Left ventricle myocardium superior (tissue), 1 donor: ENCODE measurements around the gene WDR83. TPM values are rescaled to one million over a fixed set of nuclear protein-coding genes. Genes with fewer than 3 reads are reported as not detected.
"Not testable (repeated sequence)": the region's sequence is repeated elsewhere in the genome, so short reads cannot be mapped to it uniquely, and the experiment has no call there.

Source experiments
- ATAC-seq: fragments of 200-7000 bp; cut with Tn5 transposase; one replicate; pipeline ENCODE4 v1.9.1; 2020; ENCODE audit warnings: mild to moderate bottlenecking, moderate library complexity
- DNase-seq: peaks from one replicate; pipeline ENCODE4 v3.0.0-alpha.2; 2020
- intact Hi-C: fragments of 100-400 bp; cut with micrococcal nuclease; formaldehyde crosslinking; loops from one replicate; pipeline ENCODE4 v1.11.0; 2022
- total RNA-seq: library from RNA; stranded (reverse); fragmentation: NEBNext Ultra II Directional; extraction: Animal tissue kit (Norgen Biotek cat#: 25700); gene quantifications from one replicate; pipeline ENCODE4 v1.2.1, GENCODE V29; 2021
- donor health status: DM: no; HTN: yes; CAD: no; lungs with severe emphysema.

WDR83 gene
- total RNA-seq, 1 donor from 2014 or later: 8.7 TPM

GRCh38 chr19:12705654-12706331 lies 39.2 kb downstream of the WDR83 start:
- DNase-seq: no peak
- intact Hi-C loops: no loop called here

GRCh38 chr19:12706332-12706718 lies 39.7 kb downstream of the WDR83 start:
- no peak for ATAC-seq
- intact Hi-C loops: no loop called here

More at GRCh38 chr19:12705654-12706331, 39.2 kb downstream of the WDR83 start:
- no peak for ATAC-seq

GRCh38 chr19:12708641-12709040 lies 42.0 kb downstream of the WDR83 start:
- no peak for DNase-seq
- intact Hi-C loops: no loop called here
- no peak for ATAC-seq

More at GRCh38 chr19:12706332-12706718, 39.7 kb downstream of the WDR83 start:
- no peak for DNase-seq

- no peak for ATAC-seq
- no peak for DNase-seq
- intact Hi-C loops: no loop called here
Observed at GRCh38 chr19:12711187-12711586, 44.6 kb downstream of the WDR83 start.

GRCh38 chr19:12712077-12712476 lies 45.5 kb downstream of the WDR83 start:
- DNase-seq, ATAC-seq, intact Hi-C loops: not testable (repeated sequence)

GRCh38 chr19:12713304-12713703 lies 46.7 kb downstream of the WDR83 start:
- DNase-seq, ATAC-seq, intact Hi-C loops: not testable (repeated sequence)

GRCh38 chr19:12715102-12715501 lies 48.5 kb downstream of the WDR83 start:
- no peak for ATAC-seq
- intact Hi-C loops: no loop called here
- DNase-seq: no peak

- ATAC-seq: no peak
- no peak for DNase-seq
- intact Hi-C loops: no loop called here
Observed at GRCh38 chr19:12715929-12716328, 49.3 kb downstream of the WDR83 start.

GRCh38 chr19:12720296-12720695 lies 53.7 kb downstream of the WDR83 start:
- intact Hi-C loops: no loop called here
- no peak for ATAC-seq
- DNase-seq: no peak

GRCh38 chr19:12720851-12721655 lies 54.4 kb downstream of the WDR83 start:
- peak; percentile 59 for DNase-seq
- peak; percentile 32 for ATAC-seq
- intact Hi-C loops: no loop called here

- peak; percentile 74 for DNase-seq
- intact Hi-C loops: no loop called here
- ATAC-seq: peak; percentile 60
Observed at GRCh38 chr19:12721656-12722565, 55.3 kb downstream of the WDR83 start.

GRCh38 chr19:12722566-12723380 lies 56.2 kb downstream of the WDR83 start:
- ATAC-seq: peak; percentile 92
- intact Hi-C loops: no loop called here
- DNase-seq: peak; percentile 97

- DNase-seq (no peak), ATAC-seq (no peak)
- intact Hi-C loops: no loop called here
Observed at GRCh38 chr19:12723381-12723640, 56.7 kb downstream of the WDR83 start.

GRCh38 chr19:12723641-12724426 lies 57.2 kb downstream of the WDR83 start, which contains the start of gene TNPO2:
TSS of gene TNPO2 (minus strand) at chr19:12723932. CDS start at chr19:12720977, 2,955 bp downstream.
- intact Hi-C loops: no loop called here
- peak; percentile 68 for DNase-seq
- peak; percentile 57 for ATAC-seq
